Measurements from ENCODE around the gene ETFDH.
"Not testable (repeated sequence)": the region's sequence is repeated elsewhere in the genome, so short reads cannot be mapped to it uniquely, and the experiment has no call there.

Gene ETFDH

GRCh38 chr4:158681629-158682028 lies 9.5 kb downstream of the ETFDH start:
- no peak for DNase-seq

GRCh38 chr4:158682066-158682465 lies 10.0 kb downstream of the ETFDH start:
- DNase-seq: no peak

GRCh38 chr4:158688813-158689212 lies 16.7 kb downstream of the ETFDH start:
- DNase-seq: no peak

- no peak for DNase-seq
These were observed 32.2 kb downstream of the ETFDH start for GRCh38 chr4:158704274-158704673.

GRCh38 chr4:158710814-158711213 lies 38.7 kb downstream of the ETFDH start:
- no peak for DNase-seq

- DNase-seq: not testable (repeated sequence)
These were observed 40.5 kb downstream of the ETFDH start for GRCh38 chr4:158712622-158713021.

- DNase-seq: no peak
These were observed 42.8 kb downstream of the ETFDH start for GRCh38 chr4:158714937-158715336.

- DNase-seq: no peak
These were observed 43.7 kb downstream of the ETFDH start for GRCh38 chr4:158715802-158716201.

- DNase-seq: no peak
These were observed 49.6 kb downstream of the ETFDH start for GRCh38 chr4:158721680-158722079.

- no peak for DNase-seq
These were observed 50.3 kb downstream of the ETFDH start for GRCh38 chr4:158722291-158722916.

GRCh38 chr4:158722917-158723793 lies 51.1 kb downstream of the ETFDH start, which contains the start of gene PPID:
Gene PPID, minus strand, starts transcription at chr4:158723396. Its CDS starts 108 bp downstream, at chr4:158723288.
- DNase-seq: peak; percentile 91

- peak; percentile 55 for DNase-seq
These were observed 52.5 kb downstream of the ETFDH start for GRCh38 chr4:158724637-158725036.

GRCh38 chr4:158726633-158727032 lies 54.5 kb downstream of the ETFDH start:
- DNase-seq: no peak

- peak; percentile 44 for DNase-seq
These were observed 56.1 kb downstream of the ETFDH start for GRCh38 chr4:158728236-158728635.

- DNase-seq: peak; percentile 76
These were observed 57.8 kb downstream of the ETFDH start for GRCh38 chr4:158729716-158730559.

GRCh38 chr4:158738866-158739265 lies 66.8 kb downstream of the ETFDH start:
- no peak for DNase-seq

- DNase-seq: no peak
These were observed 67.5 kb downstream of the ETFDH start for GRCh38 chr4:158739600-158739999.

- no peak for DNase-seq
These were observed 69.4 kb downstream of the ETFDH start for GRCh38 chr4:158741326-158742021.

- DNase-seq: not testable (repeated sequence)
These were observed 74.4 kb downstream of the ETFDH start for GRCh38 chr4:158746537-158746936.

- DNase-seq: no peak
These were observed 78.3 kb downstream of the ETFDH start for GRCh38 chr4:158750379-158750778.

- DNase-seq: no peak
These were observed 82.5 kb downstream of the ETFDH start for GRCh38 chr4:158754385-158755180.

GRCh38 chr4:158755819-158756218 lies 83.7 kb downstream of the ETFDH start:
- not testable (repeated sequence) for DNase-seq
